HG03097 (cell line): Measurements from ENCODE around the gene TMEM150A.
"Not testable (repeated sequence)": the region's sequence is repeated elsewhere in the genome, so short reads cannot be mapped to it uniquely, and the experiment has no call there.

Source experiments
- ATAC-seq: cut with Tn5 transposase; IDR thresholded peaks from one replicate; pipeline ENCODE4 v1.9.1; 2021; ENCODE audit not compliant: unreplicated experiment, low FRiP score

Gene TMEM150A

GRCh38 chr2:85613717-85614515, 11.4 kb upstream of the TMEM150A start:
- ATAC-seq, result no peak

- ATAC-seq, result peak; percentile 61
These were observed 9.4 kb upstream of the TMEM150A start, which contains the start of gene C2orf68 for GRCh38 chr2:85611705-85612587. Gene C2orf68 (minus strand): TSS chr2:85612066. CDS start chr2:85611984, 82 bp downstream.

GRCh38 chr2:85611217-85611704, 8.8 kb upstream of the TMEM150A start:
- no peak for ATAC-seq

- no peak for ATAC-seq
These were observed 5.0 kb upstream of the TMEM150A start for GRCh38 chr2:85607268-85608215.

GRCh38 chr2:85606116-85606455, 3.6 kb upstream of the TMEM150A start:
- ATAC-seq, result no peak

GRCh38 chr2:85605406-85606115, 3.1 kb upstream of the TMEM150A start:
- ATAC-seq, result no peak

- ATAC-seq, result no peak
These were observed 2.3 kb upstream of the TMEM150A start for GRCh38 chr2:85604568-85605339.

- not testable (repeated sequence) for ATAC-seq
These were observed 1.6 kb upstream of the TMEM150A start for GRCh38 chr2:85604133-85604444.

- ATAC-seq, result peak; percentile 28
These were observed 575 bp downstream of the TMEM150A start for GRCh38 chr2:85601771-85602475.

GRCh38 chr2:85600951-85601770, 1.3 kb downstream of the TMEM150A start:
- no peak for ATAC-seq

GRCh38 chr2:85600235-85600575, 2.3 kb downstream of the TMEM150A start:
- ATAC-seq, result no peak

GRCh38 chr2:85599468-85600234, 2.8 kb downstream of the TMEM150A start:
- no peak for ATAC-seq

- no peak for ATAC-seq
These were observed 3.7 kb downstream of the TMEM150A start for GRCh38 chr2:85598594-85599340.

GRCh38 chr2:85597241-85597640, 5.3 kb downstream of the TMEM150A start:
- ATAC-seq, result no peak

GRCh38 chr2:85596486-85597143, 5.9 kb downstream of the TMEM150A start:
- ATAC-seq, result no peak

- ATAC-seq, result no peak
These were observed 6.5 kb downstream of the TMEM150A start for GRCh38 chr2:85596026-85596333.
